CD4-positive, alpha-beta T cell (primary cell): ENCODE data around the gene MED12L. TPM values are rescaled to one million over a fixed set of nuclear protein-coding genes. Genes with fewer than 3 reads are reported as not detected.

ENCODE experiments used
- ATAC-seq: fragments of 200-7000 bp; cut with Tn5 transposase; one replicate; pipeline ENCODE4 v1.10.0; 2022; ENCODE audit warnings: mild to moderate bottlenecking; ENCODE audit not compliant: poor library complexity
- CTCF ChIA-PET: fragments of 350-600 bp; sonication (Branson Sonifier 250); formaldehyde crosslinking; loops from one replicate; lab custom pipeline; 2021; ENCODE audit warnings: antibody characterized with exemption, inconsistent platforms; lab: Charles Lee
- POLR2A ChIA-PET: fragments of 350-600 bp; sonication (Branson Sonifier 250); formaldehyde crosslinking; loops from one replicate; lab custom pipeline; 2021; ENCODE audit warnings: antibody characterized with exemption, inconsistent platforms; lab: Charles Lee
- DNase-seq, 14 experiments: peaks; one replicate each; pipeline ENCODE4 v3.0.0-alpha.2; 2013 to 2020; ENCODE audit warnings: mixed read lengths in 2 of 14
- H3K27ac ChIP-seq, 2 donors: one replicate each; pipeline versions ENCODE4 v1.5.1 to v1.7.0; 2013; ENCODE audit warnings: low read length in 2 of 2, low read depth in 1 of 2, mild to moderate bottlenecking in 1 of 2
- H3K27me3 ChIP-seq, 2 experiments: 1 replicate in 1 of 2; 2 replicates in 1 of 2; pipeline versions ENCODE4 v1.6.1 to v1.7.0; 2013; ENCODE audit warnings: low read length in 2 of 2, control low read depth in 1 of 2, mild to moderate bottlenecking in 1 of 2, moderate library complexity in 1 of 2; ENCODE audit not compliant: insufficient read depth in 2 of 2, control insufficient read depth in 1 of 2
- H3K36me3 ChIP-seq: one replicate; pipeline ENCODE4 v1.6.1; 2013; ENCODE audit warnings: low read length, control low read depth; ENCODE audit not compliant: insufficient read depth
- H3K4me1 ChIP-seq: one replicate; pipeline ENCODE4 v1.6.1; 2013; ENCODE audit warnings: low read length, control low read depth; ENCODE audit not compliant: insufficient read depth
- H3K4me3 ChIP-seq: one replicate; pipeline ENCODE4 v1.5.1; 2013; ENCODE audit warnings: mild to moderate bottlenecking, low read length, moderate library complexity
- H3K9me3 ChIP-seq, 2 experiments: 1 replicate in 1 of 2; 2 replicates in 1 of 2; pipeline versions ENCODE4 v1.6.1 to v1.7.0; 2013; ENCODE audit warnings: low read length in 2 of 2, mild to moderate bottlenecking in 2 of 2, control low read depth in 1 of 2, moderate library complexity in 1 of 2; ENCODE audit not compliant: control insufficient read depth in 1 of 2, insufficient read depth in 1 of 2
- H3K27ac Mint-ChIP-seq: one replicate; pipeline ENCODE4 v1.8.0; 2020; ENCODE audit warnings: mixed read lengths
- H3K27me3 Mint-ChIP-seq: one replicate; pipeline ENCODE4 v1.8.0; 2021; ENCODE audit warnings: mixed read lengths
- H3K36me3 Mint-ChIP-seq: one replicate; pipeline ENCODE4 v1.8.0; 2021; ENCODE audit warnings: low read depth, mixed read lengths
- H3K4me1 Mint-ChIP-seq: one replicate; pipeline ENCODE4 v1.8.0; 2021; ENCODE audit warnings: low read depth, mixed read lengths
- H3K4me3 Mint-ChIP-seq: one replicate; pipeline ENCODE4 v1.8.0; 2020; ENCODE audit warnings: mild to moderate bottlenecking, mixed read lengths
- H3K9me3 Mint-ChIP-seq: one replicate; pipeline ENCODE4 v1.8.0; 2020; ENCODE audit warnings: mixed read lengths
- intact Hi-C, 2 experiments: fragments of 100-400 bp; cut with DNase I in 1 of 2; cut with micrococcal nuclease in 1 of 2; formaldehyde crosslinking; loops; one replicate each; pipeline versions ENCODE4 v1.15.1 to v1.9.0; 2023 to 2025; cut with DNase I, micrococcal nuclease
- total RNA-seq, 174 experiments: library from RNA in 2 of 174; stranded (reverse) in 2 of 174; gene quantifications; one replicate each; pipeline ENCODE4 v1.2.3 and lab custom pipeline; 2021 to 2026
- TF ChIP-seq, protein P1 (sequence below): fragments of 200-600 bp; IDR thresholded peaks from one replicate; pipeline ENCODE4 v1.8.0; 2022; ENCODE audit warnings: antibody characterized with exemption, mild to moderate bottlenecking

The MED12L gene
- total RNA-seq, 2 experiments from 2014 or later = 0.39 to 0.49 TPM

DNA sequence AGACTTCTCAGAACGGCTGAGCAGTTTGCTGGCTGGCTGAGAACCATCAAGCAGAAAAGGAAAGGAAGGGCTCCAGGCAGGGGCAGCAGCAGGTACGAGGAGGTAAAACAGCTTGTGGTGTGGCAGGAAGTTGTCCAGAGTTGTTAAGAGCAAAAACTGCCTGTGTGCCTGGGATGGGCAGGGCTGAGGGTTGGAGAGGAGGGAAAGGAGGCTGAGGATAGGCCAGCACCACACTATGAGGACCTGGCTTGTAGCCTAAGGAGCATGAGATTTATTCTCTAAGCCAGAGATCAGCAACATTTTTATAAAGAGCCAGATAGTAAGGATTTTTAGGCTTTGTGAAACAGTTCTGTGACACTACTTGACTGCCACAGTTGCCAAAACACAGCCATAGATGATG, 367.4 kb downstream of the MED12L start:
- POLR2A ChIA-PET = no interaction called here
- Mint-ChIP-seq H3K27ac (no peak overlapping the region), H3K4me3 (no peak overlapping the region), H3K27me3 (peaks cover 6% of the 10 kb centered on the region), H3K4me1 (no peaks in the 10 kb centered on the region), H3K36me3 (no peaks in the 10 kb centered on the region), H3K9me3 (no peaks in the 10 kb centered on the region)
- Histone ChIP-seq H3K4me1 (no peaks in the 10 kb centered on the region), H3K9me3 (no peaks in the 10 kb centered on the region), H3K27me3 (peaks cover 0 to 3% of the 10 kb centered on the region in 2 experiments), H3K4me3 (no peak overlapping the region), H3K36me3 (no peaks in the 10 kb centered on the region), H3K27ac (no peak overlapping the region)
- TF ChIP-seq, protein P1, sequence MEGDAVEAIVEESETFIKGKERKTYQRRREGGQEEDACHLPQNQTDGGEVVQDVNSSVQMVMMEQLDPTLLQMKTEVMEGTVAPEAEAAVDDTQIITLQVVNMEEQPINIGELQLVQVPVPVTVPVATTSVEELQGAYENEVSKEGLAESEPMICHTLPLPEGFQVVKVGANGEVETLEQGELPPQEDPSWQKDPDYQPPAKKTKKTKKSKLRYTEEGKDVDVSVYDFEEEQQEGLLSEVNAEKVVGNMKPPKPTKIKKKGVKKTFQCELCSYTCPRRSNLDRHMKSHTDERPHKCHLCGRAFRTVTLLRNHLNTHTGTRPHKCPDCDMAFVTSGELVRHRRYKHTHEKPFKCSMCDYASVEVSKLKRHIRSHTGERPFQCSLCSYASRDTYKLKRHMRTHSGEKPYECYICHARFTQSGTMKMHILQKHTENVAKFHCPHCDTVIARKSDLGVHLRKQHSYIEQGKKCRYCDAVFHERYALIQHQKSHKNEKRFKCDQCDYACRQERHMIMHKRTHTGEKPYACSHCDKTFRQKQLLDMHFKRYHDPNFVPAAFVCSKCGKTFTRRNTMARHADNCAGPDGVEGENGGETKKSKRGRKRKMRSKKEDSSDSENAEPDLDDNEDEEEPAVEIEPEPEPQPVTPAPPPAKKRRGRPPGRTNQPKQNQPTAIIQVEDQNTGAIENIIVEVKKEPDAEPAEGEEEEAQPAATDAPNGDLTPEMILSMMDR = no peak
- DNase-seq (no peak), ATAC-seq (no peak)
- intact Hi-C loops = no loop called here
- CTCF ChIA-PET = no interaction called here

DNA sequence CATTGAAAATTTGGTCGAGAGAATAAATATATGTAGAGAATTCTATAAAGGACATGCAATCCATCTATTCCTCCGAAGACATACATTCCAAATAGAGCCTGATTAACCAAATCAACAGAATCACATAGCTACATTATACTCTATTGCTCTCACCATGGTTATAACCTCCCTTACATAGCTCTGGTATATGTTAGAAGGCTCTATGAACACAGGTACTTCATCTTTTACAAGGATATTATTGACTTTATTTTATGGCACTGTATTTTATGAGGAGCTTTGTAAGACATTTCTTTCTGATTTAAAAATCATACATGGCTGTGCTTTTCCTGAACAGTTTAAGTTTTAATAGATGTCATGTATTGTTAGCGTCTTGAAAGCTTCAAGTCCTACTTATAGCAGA, 370.6 kb downstream of the MED12L start:
- ChIA-PET POLR2A (no interaction called here), CTCF (no interaction called here)
- TF ChIP-seq, protein P1 = no peak
- Histone ChIP-seq H3K4me1 (no peaks in the 10 kb centered on the region), H3K4me3 (no peak overlapping the region), H3K9me3 (no peaks in the 10 kb centered on the region), H3K36me3 (no peaks in the 10 kb centered on the region), H3K27ac (no peak overlapping the region), H3K27me3 (peaks cover 7 to 15% of the 10 kb centered on the region in 2 experiments)
- peaks cover 4% of the 10 kb centered on the region for H3K4me1 Mint-ChIP-seq
- DNase-seq = no peak
- no peaks in the 10 kb centered on the region for H3K9me3 Mint-ChIP-seq
- no peak overlapping the region for H3K27ac Mint-ChIP-seq
- no peak overlapping the region for H3K4me3 Mint-ChIP-seq
- H3K27me3 Mint-ChIP-seq = peaks cover 20% of the 10 kb centered on the region
- ATAC-seq = no peak
- H3K36me3 Mint-ChIP-seq = no peaks in the 10 kb centered on the region
- intact Hi-C loops = no loop called here

DNA sequence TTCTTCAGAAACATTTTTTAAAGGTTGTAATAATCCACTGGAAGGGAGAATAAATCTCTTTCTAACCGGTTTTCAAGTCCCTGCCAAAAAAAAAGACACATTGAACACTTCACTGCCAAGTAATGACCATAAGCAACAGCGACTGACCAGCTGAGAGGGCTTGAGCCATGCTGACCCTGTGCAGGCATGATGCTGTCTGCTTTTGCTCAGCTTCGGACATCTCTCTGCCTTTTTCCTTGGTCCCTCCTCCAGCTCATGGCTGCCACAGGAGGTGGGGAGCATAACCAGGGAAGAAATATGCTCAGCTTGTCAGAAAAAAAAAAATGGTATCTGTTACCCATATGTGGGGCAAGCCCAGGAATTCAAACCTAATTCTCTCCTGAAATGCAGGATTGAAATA, 373.9 kb downstream of the MED12L start:
- H3K9me3 Mint-ChIP-seq = no peaks in the 10 kb centered on the region
- TF ChIP-seq, protein P1 = no peak
- Histone ChIP-seq H3K27me3 (peaks cover 14 to 30% of the 10 kb centered on the region in 2 experiments), H3K36me3 (no peaks in the 10 kb centered on the region), H3K4me3 (no peak overlapping the region), H3K27ac (no peak overlapping the region), H3K9me3 (no peaks in the 10 kb centered on the region), H3K4me1 (no peaks in the 10 kb centered on the region)
- no peak overlapping the region for H3K27ac Mint-ChIP-seq
- CTCF ChIA-PET = interaction anchor here (1.6 kb wide), 1 partner anchor 9 kb away, joined by 7 read pairs; no protein-coding TSS in a partner anchor
- DNase-seq (no peak), ATAC-seq (no peak)
- intact Hi-C loops = no loop called here
- peaks cover 4% of the 10 kb centered on the region for H3K4me1 Mint-ChIP-seq
- POLR2A ChIA-PET = no interaction called here
- H3K27me3 Mint-ChIP-seq = peaks cover 38% of the 10 kb centered on the region
- H3K4me3 Mint-ChIP-seq = no peak overlapping the region
- no peaks in the 10 kb centered on the region for H3K36me3 Mint-ChIP-seq
